Stimulated activated naive CD8-positive, alpha-beta T cell treated with anti-CD3 and anti-CD28 coated beads, Interleukin-15, amount 100 ng/mL, for 72 hours (primary cell): ENCODE results near the gene NCAPD2.

Experiments used
- ATAC-seq: fragments of 150-1000 bp; cut with Tn5 transposase; 2 replicates; pipeline ENCODE4 v1.10.0; 2021; ENCODE audit warnings: mild to moderate bottlenecking, moderate library complexity
- DNase-seq, 2 donors: peaks; one replicate each; pipeline ENCODE4 v3.0.0; 2021 to 2022
- H3K27ac Mint-ChIP-seq, 2 donors: one replicate each; pipeline ENCODE4 v1.8.0; 2022; ENCODE audit warnings: mild to moderate bottlenecking in 2 of 2, mixed read lengths in 2 of 2, moderate library complexity in 2 of 2
- H3K27me3 Mint-ChIP-seq: one replicate; pipeline ENCODE4 v1.8.0; 2022; ENCODE audit warnings: mixed read lengths
- H3K4me1 Mint-ChIP-seq: one replicate; pipeline ENCODE4 v1.8.0; 2022; ENCODE audit warnings: mild to moderate bottlenecking, mixed read lengths
- H3K4me3 Mint-ChIP-seq, 2 donors: one replicate each; pipeline ENCODE4 v1.8.0; 2022; ENCODE audit warnings: mild to moderate bottlenecking in 2 of 2, mixed read lengths in 2 of 2, moderate library complexity in 1 of 2
- H3K9me3 Mint-ChIP-seq, 2 donors: one replicate each; pipeline ENCODE4 v1.8.0; 2022; ENCODE audit warnings: mixed read lengths in 2 of 2

NCAPD2 gene, protein sequence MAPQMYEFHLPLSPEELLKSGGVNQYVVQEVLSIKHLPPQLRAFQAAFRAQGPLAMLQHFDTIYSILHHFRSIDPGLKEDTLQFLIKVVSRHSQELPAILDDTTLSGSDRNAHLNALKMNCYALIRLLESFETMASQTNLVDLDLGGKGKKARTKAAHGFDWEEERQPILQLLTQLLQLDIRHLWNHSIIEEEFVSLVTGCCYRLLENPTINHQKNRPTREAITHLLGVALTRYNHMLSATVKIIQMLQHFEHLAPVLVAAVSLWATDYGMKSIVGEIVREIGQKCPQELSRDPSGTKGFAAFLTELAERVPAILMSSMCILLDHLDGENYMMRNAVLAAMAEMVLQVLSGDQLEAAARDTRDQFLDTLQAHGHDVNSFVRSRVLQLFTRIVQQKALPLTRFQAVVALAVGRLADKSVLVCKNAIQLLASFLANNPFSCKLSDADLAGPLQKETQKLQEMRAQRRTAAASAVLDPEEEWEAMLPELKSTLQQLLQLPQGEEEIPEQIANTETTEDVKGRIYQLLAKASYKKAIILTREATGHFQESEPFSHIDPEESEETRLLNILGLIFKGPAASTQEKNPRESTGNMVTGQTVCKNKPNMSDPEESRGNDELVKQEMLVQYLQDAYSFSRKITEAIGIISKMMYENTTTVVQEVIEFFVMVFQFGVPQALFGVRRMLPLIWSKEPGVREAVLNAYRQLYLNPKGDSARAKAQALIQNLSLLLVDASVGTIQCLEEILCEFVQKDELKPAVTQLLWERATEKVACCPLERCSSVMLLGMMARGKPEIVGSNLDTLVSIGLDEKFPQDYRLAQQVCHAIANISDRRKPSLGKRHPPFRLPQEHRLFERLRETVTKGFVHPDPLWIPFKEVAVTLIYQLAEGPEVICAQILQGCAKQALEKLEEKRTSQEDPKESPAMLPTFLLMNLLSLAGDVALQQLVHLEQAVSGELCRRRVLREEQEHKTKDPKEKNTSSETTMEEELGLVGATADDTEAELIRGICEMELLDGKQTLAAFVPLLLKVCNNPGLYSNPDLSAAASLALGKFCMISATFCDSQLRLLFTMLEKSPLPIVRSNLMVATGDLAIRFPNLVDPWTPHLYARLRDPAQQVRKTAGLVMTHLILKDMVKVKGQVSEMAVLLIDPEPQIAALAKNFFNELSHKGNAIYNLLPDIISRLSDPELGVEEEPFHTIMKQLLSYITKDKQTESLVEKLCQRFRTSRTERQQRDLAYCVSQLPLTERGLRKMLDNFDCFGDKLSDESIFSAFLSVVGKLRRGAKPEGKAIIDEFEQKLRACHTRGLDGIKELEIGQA (N-terminal part only)

DNA sequence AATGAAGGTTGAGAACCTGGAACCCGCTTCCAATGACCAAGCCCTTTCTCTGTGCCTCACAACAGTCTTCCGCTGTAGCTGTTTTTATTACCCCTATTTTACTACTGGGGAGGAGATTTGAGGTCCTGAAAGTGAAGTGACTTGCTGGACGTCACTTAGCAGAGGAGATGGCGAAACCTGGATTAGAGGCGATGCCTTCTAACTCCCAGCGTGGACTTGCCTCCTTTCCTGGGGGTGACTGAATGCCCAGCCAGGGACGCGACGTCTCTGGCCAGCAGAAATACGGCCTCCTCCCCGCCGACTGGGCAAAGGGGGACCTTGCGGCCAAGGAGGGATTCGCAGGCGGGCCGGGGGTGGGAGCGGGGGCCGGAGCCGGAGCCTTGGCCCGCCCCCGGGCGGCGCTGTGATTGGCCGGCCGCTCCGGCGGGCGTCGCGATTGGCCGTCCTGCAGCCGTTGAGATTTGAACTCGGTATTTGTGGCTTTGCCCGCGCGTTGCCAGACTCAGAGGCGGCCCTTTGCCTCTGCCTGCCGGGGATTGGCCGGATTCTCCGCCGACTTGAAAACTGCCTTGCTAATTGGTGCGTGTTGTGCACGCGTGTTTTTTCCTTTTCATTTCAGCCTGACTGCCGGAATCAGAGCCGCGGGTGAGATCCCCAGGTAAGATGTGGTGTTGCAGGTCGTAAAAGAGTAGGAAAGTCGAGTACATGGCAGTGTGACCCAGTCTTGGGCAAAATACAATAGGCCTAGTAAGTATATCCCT, at the start of gene NCAPD2:
TSS of gene NCAPD2 (plus strand) at position 606 of the 761 bp plus-strand sequence. CDS start 997 bp downstream, outside the sequence.
- DNase-seq (peak; percentile 95 to 97), ATAC-seq (peak; percentile 90)
- peaks cover 33% of the 10 kb centered on the region for H3K4me1 Mint-ChIP-seq
- no peaks in the 10 kb centered on the region for H3K27me3 Mint-ChIP-seq
- peak within 1 kb of the TSS; percentile 91 to 97 for H3K4me3 Mint-ChIP-seq
- no peaks in the 10 kb centered on the region for H3K9me3 Mint-ChIP-seq
- H3K27ac Mint-ChIP-seq: peak within 1 kb of the TSS; percentile 96 to 99

DNA sequence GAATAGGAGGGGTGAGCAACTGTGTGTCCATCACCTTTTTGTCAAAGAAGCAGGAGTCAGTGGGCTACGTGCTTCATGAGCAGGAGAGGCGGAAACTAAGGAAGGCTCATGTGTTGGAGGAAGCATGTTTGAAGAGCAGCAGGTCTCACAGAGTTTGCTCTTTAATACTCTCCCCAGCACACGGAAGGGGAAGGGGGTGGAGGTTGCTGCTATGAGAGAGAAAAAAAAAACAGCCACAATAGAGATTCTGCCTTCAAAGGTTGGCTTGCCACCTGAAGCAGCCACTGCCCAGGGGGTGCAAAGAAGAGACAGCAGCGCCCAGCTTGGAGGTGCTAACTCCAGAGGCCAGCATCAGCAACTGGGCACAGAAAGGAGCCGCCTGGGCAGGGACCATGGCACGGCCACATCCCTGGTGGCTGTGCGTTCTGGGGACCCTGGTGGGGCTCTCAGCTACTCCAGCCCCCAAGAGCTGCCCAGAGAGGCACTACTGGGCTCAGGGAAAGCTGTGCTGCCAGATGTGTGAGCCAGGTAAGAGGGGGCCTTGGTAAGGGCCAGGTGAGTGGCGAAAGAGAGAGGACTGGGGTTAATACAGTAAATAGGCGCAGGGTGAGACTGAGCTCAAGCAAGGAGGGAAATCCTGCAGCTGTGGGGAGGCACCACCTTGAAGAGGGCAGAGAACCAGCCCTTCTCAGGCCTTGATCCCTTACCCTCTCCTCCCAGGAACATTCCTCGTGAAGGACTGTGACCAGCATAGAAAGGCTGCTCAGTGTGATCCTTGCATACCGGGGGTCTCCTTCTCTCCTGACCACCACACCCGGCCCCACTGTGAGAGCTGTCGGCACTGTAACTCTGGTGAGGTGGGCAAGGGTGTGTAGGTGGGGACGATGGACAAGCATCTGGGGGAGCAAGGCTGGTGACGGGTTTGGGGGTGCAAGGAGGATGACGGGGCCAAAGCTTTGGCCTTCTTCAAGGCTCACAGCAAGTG, 48.9 kb upstream of the NCAPD2 start, which contains the start of gene CD27:
TSS of gene CD27 (plus strand) at position 252 of the 985 bp plus-strand sequence. CDS start at position 393, 141 bp downstream.
- H3K27me3 Mint-ChIP-seq: no peaks in the 10 kb centered on the region
- H3K4me1 Mint-ChIP-seq: peaks cover 64% of the 10 kb centered on the region
- DNase-seq (no peak), ATAC-seq (peak; percentile 57)
- peak within 1 kb of the TSS; percentile 99 for H3K27ac Mint-ChIP-seq
- H3K4me3 Mint-ChIP-seq: peak within 1 kb of the TSS; percentile 80 to 93
- H3K9me3 Mint-ChIP-seq: no peaks in the 10 kb centered on the region

DNA sequence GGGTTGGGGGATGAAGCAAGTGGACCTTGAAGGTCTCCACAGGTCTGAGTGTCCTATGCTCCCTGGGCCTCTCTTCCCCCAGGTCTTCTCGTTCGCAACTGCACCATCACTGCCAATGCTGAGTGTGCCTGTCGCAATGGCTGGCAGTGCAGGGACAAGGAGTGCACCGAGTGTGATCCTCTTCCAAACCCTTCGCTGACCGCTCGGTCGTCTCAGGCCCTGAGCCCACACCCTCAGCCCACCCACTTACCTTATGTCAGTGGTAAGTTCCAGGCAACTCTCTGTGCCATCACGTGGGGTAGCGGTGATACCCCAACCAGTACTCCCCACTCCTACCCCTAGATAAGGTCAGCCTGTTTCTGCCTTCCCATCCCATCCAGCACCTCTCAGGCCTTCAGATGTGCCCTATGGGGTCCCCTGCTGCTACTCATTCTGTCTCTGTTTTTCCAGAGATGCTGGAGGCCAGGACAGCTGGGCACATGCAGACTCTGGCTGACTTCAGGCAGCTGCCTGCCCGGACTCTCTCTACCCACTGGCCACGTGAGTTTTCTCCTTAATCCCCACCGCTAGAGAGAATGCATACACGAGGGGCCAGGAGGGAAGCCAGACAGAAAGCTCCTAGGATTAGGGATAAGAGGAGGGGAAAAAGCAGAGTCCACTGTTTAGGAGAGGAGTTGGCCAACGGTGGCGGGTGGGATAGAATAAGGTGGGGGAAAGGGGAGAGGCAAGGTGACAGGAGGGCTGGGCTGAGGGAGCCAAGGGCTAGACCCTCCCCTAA, 43.6 kb upstream of the NCAPD2 start:
- Mint-ChIP-seq H3K27me3 (no peaks in the 10 kb centered on the region), H3K9me3 (no peaks in the 10 kb centered on the region), H3K27ac (peak overlapping the region; percentile 98 to 100), H3K4me1 (peaks cover 74% of the 10 kb centered on the region), H3K4me3 (peak overlapping the region; percentile 99 to 100)
- ATAC-seq (no peak), DNase-seq (no peak)

DNA sequence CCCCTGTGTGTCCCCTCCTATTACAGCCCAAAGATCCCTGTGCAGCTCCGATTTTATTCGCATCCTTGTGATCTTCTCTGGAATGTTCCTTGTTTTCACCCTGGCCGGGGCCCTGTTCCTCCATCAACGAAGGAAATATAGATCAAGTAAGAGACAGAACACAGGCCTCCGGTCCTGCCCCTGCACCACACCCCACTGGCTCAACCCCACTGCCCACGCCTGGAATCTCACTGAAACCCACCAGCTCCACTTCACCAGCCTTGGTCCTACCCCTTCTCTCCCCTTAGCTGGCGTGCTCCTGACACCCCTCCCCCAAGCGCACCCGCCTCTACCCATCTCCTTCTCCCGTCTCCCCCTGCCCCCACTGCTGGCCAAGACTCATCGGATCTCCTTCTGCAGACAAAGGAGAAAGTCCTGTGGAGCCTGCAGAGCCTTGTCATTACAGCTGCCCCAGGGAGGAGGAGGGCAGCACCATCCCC, 43.0 kb upstream of the NCAPD2 start:
- H3K9me3 Mint-ChIP-seq: no peaks in the 10 kb centered on the region
- no peaks in the 10 kb centered on the region for H3K27me3 Mint-ChIP-seq
- ATAC-seq (peak; percentile 22), DNase-seq (no peak)
- H3K4me1 Mint-ChIP-seq: peaks cover 80% of the 10 kb centered on the region
- H3K4me3 Mint-ChIP-seq: peak overlapping the region; percentile 99 to 100
- H3K27ac Mint-ChIP-seq: peak overlapping the region; percentile 98 to 100

DNA sequence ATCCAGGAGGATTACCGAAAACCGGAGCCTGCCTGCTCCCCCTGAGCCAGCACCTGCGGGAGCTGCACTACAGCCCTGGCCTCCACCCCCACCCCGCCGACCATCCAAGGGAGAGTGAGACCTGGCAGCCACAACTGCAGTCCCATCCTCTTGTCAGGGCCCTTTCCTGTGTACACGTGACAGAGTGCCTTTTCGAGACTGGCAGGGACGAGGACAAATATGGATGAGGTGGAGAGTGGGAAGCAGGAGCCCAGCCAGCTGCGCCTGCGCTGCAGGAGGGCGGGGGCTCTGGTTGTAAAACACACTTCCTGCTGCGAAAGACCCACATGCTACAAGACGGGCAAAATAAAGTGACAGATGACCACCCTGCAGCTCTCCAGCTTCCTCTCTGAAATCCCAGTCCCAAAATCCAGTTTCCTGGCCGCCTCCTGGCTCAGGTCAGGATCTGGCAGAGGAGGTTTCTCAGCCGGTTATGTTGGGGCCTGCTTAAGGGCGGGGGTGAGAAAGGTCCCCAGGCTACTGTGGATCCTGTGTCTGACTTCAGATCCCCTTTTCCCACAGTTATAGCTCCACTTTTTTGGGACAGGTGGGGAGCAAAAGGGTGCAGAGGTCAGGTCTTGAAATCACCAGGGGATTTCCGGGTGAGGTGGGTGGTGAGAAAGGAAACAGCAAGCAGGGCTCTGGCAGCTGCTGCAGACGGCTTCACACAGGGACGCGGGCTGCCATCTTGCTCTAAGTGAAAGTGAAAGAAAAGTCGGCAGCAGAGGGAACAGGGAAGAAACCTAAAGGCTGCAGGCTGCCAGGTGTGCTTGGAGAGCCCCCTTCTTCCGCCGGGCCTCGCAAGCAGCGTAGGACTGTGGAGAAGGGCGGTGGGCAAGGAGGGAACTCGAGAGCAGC, 42.3 kb upstream of the NCAPD2 start, which contains the start of gene TAPBPL:
TSS of gene TAPBPL (plus strand) at position 695 of the 897 bp plus-strand sequence. CDS start 207 bp downstream, outside the sequence.
- ATAC-seq: peak; percentile 90
- H3K27me3 Mint-ChIP-seq: no peaks in the 10 kb centered on the region
- DNase-seq: peak; percentile 75 to 87
- no peaks in the 10 kb centered on the region for H3K9me3 Mint-ChIP-seq
- peak within 1 kb of the TSS; percentile 98 to 100 for H3K27ac Mint-ChIP-seq
- H3K4me3 Mint-ChIP-seq: peak within 1 kb of the TSS; percentile 99 to 100
- peaks cover 87% of the 10 kb centered on the region for H3K4me1 Mint-ChIP-seq

DNA sequence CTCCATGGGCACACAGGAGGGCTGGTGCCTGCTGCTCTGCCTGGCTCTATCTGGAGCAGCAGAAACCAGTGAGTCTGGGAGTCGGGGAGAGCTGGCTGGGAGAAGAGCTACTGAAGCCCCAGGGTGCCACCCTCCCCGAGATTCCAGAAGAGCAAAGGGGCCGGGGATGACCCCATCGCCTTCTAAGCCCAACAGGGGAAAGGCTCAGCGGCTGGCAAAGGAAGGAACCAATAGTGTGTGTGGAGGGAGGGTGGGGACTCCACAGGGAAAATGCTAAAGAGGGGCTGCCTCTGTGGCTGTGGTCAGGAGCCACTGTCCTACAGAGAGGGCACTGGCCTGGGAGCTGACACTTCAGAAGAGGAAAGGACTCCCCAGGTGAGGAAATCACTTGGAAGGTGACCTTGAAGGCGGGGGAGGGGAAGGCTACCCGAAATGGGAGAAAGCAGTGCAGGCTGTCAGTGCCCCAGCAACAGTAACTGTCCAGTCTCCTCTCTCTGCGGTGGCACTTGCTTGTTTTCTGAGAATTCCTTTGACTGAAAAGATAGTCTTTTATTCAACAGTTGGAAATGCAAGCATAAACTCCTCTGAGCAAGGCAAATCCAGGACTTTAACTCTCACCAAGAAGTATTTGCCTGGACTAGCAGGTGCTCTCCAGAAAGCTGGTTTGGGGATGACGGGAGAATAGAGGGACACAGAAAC, 41.5 kb upstream of the NCAPD2 start:
- no peaks in the 10 kb centered on the region for H3K9me3 Mint-ChIP-seq
- H3K4me1 Mint-ChIP-seq: peaks cover 87% of the 10 kb centered on the region
- peak overlapping the region; percentile 99 to 100 for H3K4me3 Mint-ChIP-seq
- H3K27me3 Mint-ChIP-seq: no peaks in the 10 kb centered on the region
- H3K27ac Mint-ChIP-seq: peak overlapping the region; percentile 98 to 100
- DNase-seq (no peak), ATAC-seq (no peak)

DNA sequence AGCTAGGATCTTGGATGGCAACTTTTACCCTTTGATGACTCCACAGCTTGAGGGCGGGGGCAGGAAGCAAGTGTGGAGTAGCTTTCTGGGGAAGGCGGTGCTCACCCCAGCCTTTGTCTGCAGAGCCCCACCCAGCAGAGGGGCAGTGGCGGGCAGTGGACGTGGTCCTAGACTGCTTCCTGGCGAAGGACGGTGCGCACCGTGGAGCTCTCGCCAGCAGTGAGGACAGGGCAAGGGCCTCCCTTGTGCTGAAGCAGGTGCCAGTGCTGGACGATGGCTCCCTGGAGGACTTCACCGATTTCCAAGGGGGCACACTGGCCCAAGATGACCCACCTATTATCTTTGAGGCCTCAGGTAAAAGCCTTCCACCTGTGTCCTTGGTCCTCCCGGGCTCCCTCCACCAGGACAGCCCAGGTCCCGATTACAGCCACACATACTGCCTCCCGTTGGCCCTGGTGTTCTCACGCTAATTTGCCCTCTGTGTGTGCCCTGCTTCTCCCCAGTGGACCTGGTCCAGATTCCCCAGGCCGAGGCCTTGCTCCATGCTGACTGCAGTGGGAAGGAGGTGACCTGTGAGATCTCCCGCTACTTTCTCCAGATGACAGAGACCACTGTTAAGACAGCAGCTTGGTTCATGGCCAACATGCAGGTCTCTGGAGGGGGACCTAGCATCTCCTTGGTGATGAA, 40.8 kb upstream of the NCAPD2 start:
- Mint-ChIP-seq H3K4me3 (peak overlapping the region; percentile 99 to 100), H3K4me1 (peaks cover 87% of the 10 kb centered on the region), H3K9me3 (no peaks in the 10 kb centered on the region), H3K27ac (peak overlapping the region; percentile 98 to 100), H3K27me3 (no peaks in the 10 kb centered on the region)
- ATAC-seq (no peak), DNase-seq (no peak)

DNA sequence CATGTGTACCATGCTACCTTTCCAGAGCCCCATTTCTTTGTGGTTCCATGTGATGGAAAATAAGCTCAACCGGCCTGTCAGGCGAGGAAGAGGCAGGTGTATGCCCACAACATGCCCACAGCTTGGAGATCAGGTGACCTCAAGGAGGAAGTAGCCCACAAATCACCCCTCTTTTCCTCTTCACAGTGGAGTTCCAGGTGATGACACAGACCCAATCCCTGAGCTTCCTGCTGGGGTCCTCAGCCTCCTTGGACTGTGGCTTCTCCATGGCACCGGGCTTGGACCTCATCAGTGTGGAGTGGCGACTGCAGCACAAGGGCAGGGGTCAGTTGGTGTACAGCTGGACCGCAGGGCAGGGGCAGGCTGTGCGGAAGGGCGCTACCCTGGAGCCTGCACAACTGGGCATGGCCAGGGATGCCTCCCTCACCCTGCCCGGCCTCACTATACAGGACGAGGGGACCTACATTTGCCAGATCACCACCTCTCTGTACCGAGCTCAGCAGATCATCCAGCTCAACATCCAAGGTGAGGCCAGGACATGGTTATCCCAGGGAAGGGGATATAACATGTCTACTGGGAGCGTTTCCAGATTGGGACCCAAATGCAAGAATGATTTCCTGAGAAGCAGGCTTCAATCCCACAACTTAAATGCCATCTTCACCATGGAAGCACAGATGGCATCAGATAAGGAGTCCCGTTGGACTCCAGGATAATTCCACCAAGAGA, 36.5 kb upstream of the NCAPD2 start:
- DNase-seq: no peak
- Mint-ChIP-seq H3K4me3 (peak overlapping the region in 1 of 2 donors; percentile 63), H3K9me3 (no peaks in the 10 kb centered on the region), H3K27ac (peak overlapping the region; percentile 27 to 86), H3K27me3 (no peaks in the 10 kb centered on the region), H3K4me1 (peaks cover 94% of the 10 kb centered on the region)
- ATAC-seq: no peak

DNA sequence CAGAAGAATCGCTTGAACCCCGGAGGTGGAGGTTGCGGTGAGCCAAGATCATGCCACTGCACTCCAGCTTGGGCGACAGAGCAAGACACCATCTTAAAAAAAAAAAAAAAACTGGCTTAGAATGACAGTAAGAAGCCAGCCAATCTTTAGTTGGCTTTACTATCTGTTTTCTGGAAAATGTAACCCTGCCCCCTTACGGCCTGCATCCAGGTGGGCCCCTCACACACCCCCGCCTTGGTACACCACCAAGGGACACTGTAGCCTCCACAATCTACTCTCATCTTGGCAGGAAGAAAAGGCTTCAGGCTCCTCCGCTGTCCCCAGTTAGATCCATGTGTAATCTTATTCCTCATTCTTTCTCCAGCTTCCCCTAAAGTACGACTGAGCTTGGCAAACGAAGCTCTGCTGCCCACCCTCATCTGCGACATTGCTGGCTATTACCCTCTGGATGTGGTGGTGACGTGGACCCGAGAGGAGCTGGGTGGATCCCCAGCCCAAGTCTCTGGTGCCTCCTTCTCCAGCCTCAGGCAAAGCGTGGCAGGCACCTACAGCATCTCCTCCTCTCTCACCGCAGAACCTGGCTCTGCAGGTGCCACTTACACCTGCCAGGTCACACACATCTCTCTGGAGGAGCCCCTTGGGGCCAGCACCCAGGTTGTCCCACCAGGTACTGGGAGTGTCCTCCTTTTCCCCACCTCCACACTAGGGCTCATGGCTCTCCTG, 35.5 kb upstream of the NCAPD2 start:
- Mint-ChIP-seq H3K4me3 (peak overlapping the region; percentile 1 to 56), H3K4me1 (peaks cover 96% of the 10 kb centered on the region), H3K9me3 (no peaks in the 10 kb centered on the region), H3K27ac (peak overlapping the region; percentile 75 to 86), H3K27me3 (no peaks in the 10 kb centered on the region)
- ATAC-seq (no peak), DNase-seq (no peak)

DNA sequence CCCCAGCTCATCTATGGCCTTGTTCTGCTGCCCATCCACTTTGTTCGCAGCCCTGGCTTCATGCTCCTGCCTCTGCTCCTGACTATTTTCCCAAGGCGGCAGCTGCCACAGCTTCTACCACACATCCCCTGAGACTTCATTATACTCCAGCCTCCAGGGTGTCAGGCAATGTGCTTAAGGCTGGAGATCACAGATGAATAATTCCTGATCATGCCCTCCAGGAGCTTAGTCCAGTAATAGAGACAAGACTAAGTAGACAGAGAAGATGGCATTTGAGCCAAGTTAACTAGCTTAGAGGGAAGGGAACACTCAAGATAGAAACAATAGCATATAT, 34.9 kb upstream of the NCAPD2 start:
- no peaks in the 10 kb centered on the region for H3K27me3 Mint-ChIP-seq
- H3K9me3 Mint-ChIP-seq: no peaks in the 10 kb centered on the region
- H3K4me1 Mint-ChIP-seq: peaks cover 96% of the 10 kb centered on the region
- H3K27ac Mint-ChIP-seq: peak overlapping the region; percentile 3 to 86
- H3K4me3 Mint-ChIP-seq: peak overlapping the region; percentile 1 to 56
- ATAC-seq (no peak), DNase-seq (no peak)
